ENCODE measurements around the gene HSPA2. TPM values are rescaled to one million over a fixed set of nuclear protein-coding genes. Genes with fewer than 3 reads are reported as not detected.
"Not testable (repeated sequence)": the region's sequence is repeated elsewhere in the genome, so short reads cannot be mapped to it uniquely, and the experiment has no call there.

Gene HSPA2
- total and polyA plus RNA-seq, 2 experiments from 2014 or later = 28.9 to 31.4 TPM

- Histone ChIP-seq H3K36me3 (ENCODE audit: low read depth) (no peaks in the 10 kb centered on the region), H3K4me3 (no peak overlapping the region), H3K79me2 (ENCODE audit: insufficient read depth) (no peaks in the 10 kb centered on the region), H3K27ac (peak overlapping the region; percentile 73), H3F3A (ENCODE audit: insufficient read depth) (peaks cover 22% of the 10 kb centered on the region), H3K9me2 (ENCODE audit: insufficient read depth) (no peaks in the 10 kb centered on the region), H3K9me3 (ENCODE audit: low read depth) (no peaks in the 10 kb centered on the region), H3K9ac (peak overlapping the region; percentile 51), H2AFZ (peak overlapping the region; percentile 63), H4K20me1 (ENCODE audit: insufficient read depth) (no peaks in the 10 kb centered on the region), H3K27me3 (replicated peaks; ENCODE audit: insufficient read depth) (no peaks in the 10 kb centered on the region), H3K4me1 (ENCODE audit: insufficient read depth) (peaks cover 35% of the 10 kb centered on the region), H3K4me2 (ENCODE audit: unreplicated experiment) (peak overlapping the region; percentile 48)
- in situ Hi-C loops (cut with MboI) = no loop called here
- peak; percentile 60 for DNase-seq
- TF ChIP-seq EZH2phosphoT487 (IDR thresholded peaks at IDR 0.05; ENCODE audit: insufficient read depth, low read depth) (no peak), EZH2 (IDR thresholded peaks at IDR 0.05; ENCODE audit: insufficient read depth, poor library complexity, severe bottlenecking) (no peak)
- 21 to 22% methylated on average over 5 of the region's 5 CpGs for WGBS, 2 experiments (ENCODE audit: low coverage in 1 of 2, low lambda C conversion rate in 2 of 2, missing lambda C conversion rate in 2 of 2)
Observed at GRCh38 chr14:64566651-64567122, 26.1 kb downstream of the HSPA2 start.

GRCh38 chr14:64569138-64569631, 28.6 kb downstream of the HSPA2 start:
- WGBS, 2 experiments (ENCODE audit: low coverage in 1 of 2, low lambda C conversion rate in 2 of 2, missing lambda C conversion rate in 2 of 2) = 15 to 17% methylated on average over 3 of the region's 3 CpGs
- Histone ChIP-seq H3K27me3 (replicated peaks; ENCODE audit: insufficient read depth) (no peaks in the 10 kb centered on the region), H2AFZ (peak overlapping the region; percentile 32), H3K9me3 (ENCODE audit: low read depth) (no peaks in the 10 kb centered on the region), H4K20me1 (ENCODE audit: insufficient read depth) (no peaks in the 10 kb centered on the region), H3K9ac (peak overlapping the region; percentile 52), H3K4me3 (peak overlapping the region; percentile 46; the same call in 1 of the 2 replicates), H3F3A (ENCODE audit: insufficient read depth) (peaks cover 22% of the 10 kb centered on the region), H3K4me1 (ENCODE audit: insufficient read depth) (peaks cover 35% of the 10 kb centered on the region), H3K9me2 (ENCODE audit: insufficient read depth) (no peaks in the 10 kb centered on the region), H3K4me2 (ENCODE audit: unreplicated experiment) (peak overlapping the region; percentile 64), H3K79me2 (ENCODE audit: insufficient read depth) (no peaks in the 10 kb centered on the region), H3K36me3 (ENCODE audit: low read depth) (no peaks in the 10 kb centered on the region), H3K27ac (peak overlapping the region; percentile 88)
- TF ChIP-seq EZH2 (IDR thresholded peaks at IDR 0.05; ENCODE audit: insufficient read depth, poor library complexity, severe bottlenecking) = no peak
- no peak for TF ChIP-seq EZH2phosphoT487 (IDR thresholded peaks at IDR 0.05; ENCODE audit: insufficient read depth, low read depth)
- in situ Hi-C loops (cut with MboI) = no loop called here
- peak; percentile 94 for DNase-seq

DNA sequence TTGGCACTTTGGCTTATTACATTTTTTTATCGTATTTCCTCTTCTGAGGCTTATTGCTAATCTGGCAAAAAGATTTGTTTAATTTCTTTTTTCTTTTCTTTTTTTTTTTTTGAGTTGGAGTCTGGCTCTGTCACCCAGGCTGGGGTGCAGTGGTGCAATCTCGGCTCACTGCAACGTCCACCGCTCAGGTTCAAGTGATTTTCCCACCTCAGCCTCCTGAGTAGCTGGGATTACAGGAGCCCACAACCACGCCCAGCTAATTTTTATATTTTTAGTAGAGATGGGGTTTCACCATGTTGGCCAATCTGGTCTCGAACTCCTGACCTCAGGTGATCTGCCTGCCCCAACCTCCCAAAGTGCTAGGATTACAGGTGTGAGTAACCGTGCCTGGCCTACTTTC, 29.1 kb downstream of the HSPA2 start:
- Histone ChIP-seq H3K9ac (peak overlapping the region; percentile 52), H3K27ac (peak overlapping the region; percentile 88), H3K4me2 (ENCODE audit: unreplicated experiment) (peak overlapping the region; percentile 64), H3F3A (ENCODE audit: insufficient read depth) (peaks cover 22% of the 10 kb centered on the region), H2AFZ (peak overlapping the region; percentile 32), H3K4me3 (peak overlapping the region; percentile 46; the same call in 1 of the 2 replicates), H3K4me1 (ENCODE audit: insufficient read depth) (peaks cover 35% of the 10 kb centered on the region)
- H3K9me3 ChIP-seq (ENCODE audit: low read depth); H3K79me2 ChIP-seq (ENCODE audit: insufficient read depth); H3K36me3 ChIP-seq (ENCODE audit: low read depth); in situ Hi-C loops (cut with MboI); H4K20me1 ChIP-seq (ENCODE audit: insufficient read depth); H3K9me2 ChIP-seq (ENCODE audit: insufficient read depth); H3K27me3 ChIP-seq (replicated peaks; ENCODE audit: insufficient read depth); DNase-seq: not testable (repeated sequence)
- WGBS, 2 experiments (ENCODE audit: low coverage in 1 of 2, low lambda C conversion rate in 2 of 2, missing lambda C conversion rate in 2 of 2) = 47 to 50% methylated on average over 7 of the region's 7 CpGs

GRCh38 chr14:64572386-64573104, 32.0 kb downstream of the HSPA2 start:
- no peaks in the 10 kb centered on the region for H3K9me2 ChIP-seq (ENCODE audit: insufficient read depth)
- DNase-seq = no peak
- no peaks in the 10 kb centered on the region for H3K9me3 ChIP-seq (ENCODE audit: low read depth)
- no peaks in the 10 kb centered on the region for H3K36me3 ChIP-seq (ENCODE audit: low read depth)
- no peaks in the 10 kb centered on the region for H4K20me1 ChIP-seq (ENCODE audit: insufficient read depth)
- H3K4me1 ChIP-seq (ENCODE audit: insufficient read depth) = peaks cover 22% of the 10 kb centered on the region
- TF ChIP-seq EZH2phosphoT487 (IDR thresholded peaks at IDR 0.05; ENCODE audit: insufficient read depth, low read depth) = no peak
- no peak for TF ChIP-seq EZH2 (IDR thresholded peaks at IDR 0.05; ENCODE audit: insufficient read depth, poor library complexity, severe bottlenecking)
- no peak overlapping the region for H3K27ac ChIP-seq
- no peaks in the 10 kb centered on the region for H3K79me2 ChIP-seq (ENCODE audit: insufficient read depth)
- no peak overlapping the region for H3K4me3 ChIP-seq
- H3K27me3 ChIP-seq (replicated peaks; ENCODE audit: insufficient read depth) = no peaks in the 10 kb centered on the region
- in situ Hi-C loops (cut with MboI) = no loop called here
- H3K4me2 ChIP-seq (ENCODE audit: unreplicated experiment) = no peak overlapping the region
- no peak overlapping the region for H3K9ac ChIP-seq
- no peak overlapping the region for H2AFZ ChIP-seq
- peaks cover 9% of the 10 kb centered on the region for H3F3A ChIP-seq (ENCODE audit: insufficient read depth)

Data from GM23248 (cell line).